ENCODE measurements around the gene LCNL1.

LCNL1 gene

DNA sequence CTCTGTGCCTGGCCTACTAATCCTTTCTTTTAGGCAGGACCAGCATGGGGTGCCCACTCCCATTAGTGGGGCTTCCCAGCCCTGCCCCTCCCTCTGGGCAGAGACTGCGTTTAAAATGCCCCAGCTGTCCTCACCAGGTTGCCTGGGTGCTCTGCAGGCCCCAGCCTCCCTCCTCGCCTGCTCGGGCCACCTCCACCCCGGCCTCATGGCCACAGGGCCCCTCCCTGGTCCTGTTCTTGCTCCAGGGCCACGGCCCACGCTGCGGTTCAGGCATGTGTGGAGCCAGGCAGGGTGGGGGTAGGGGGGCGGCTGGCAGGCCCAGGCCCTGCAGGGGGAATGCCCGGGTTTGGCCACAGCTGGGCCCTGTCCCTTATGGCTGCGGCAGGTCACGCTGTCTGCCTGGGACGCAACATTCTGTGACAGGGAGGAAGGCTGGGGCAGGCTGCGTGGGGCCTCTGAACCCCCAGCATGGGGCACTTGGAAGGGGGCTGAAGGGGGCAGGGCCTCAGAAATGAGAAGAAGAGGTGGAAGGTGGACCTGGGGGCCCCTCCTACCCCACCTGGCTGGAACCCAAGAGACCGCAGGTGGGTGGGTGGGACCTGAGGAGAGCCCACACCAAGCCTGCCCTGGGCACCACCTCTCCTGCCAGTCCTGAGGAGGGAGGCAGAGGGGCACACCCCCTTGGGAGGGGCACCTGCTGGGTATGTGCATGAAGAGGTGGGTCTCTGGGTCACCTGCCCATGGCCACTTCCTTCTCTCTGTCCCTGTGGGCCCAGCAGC lies 31.1 kb upstream of the LCNL1 start, which contains the start of gene LCN12:
Gene LCN12 (plus strand): TSS at position 733 of the 780 bp plus-strand sequence. CDS start 55 bp downstream, outside the sequence.
- FAIRE-seq (no peak), DNase-seq (ENCODE audit: insufficient read length, low spot score) (no peak)
- TF ChIP-seq POLR2A (IDR thresholded peaks at IDR 0.05; ENCODE audit: low read depth, low read length): no peak

DNA sequence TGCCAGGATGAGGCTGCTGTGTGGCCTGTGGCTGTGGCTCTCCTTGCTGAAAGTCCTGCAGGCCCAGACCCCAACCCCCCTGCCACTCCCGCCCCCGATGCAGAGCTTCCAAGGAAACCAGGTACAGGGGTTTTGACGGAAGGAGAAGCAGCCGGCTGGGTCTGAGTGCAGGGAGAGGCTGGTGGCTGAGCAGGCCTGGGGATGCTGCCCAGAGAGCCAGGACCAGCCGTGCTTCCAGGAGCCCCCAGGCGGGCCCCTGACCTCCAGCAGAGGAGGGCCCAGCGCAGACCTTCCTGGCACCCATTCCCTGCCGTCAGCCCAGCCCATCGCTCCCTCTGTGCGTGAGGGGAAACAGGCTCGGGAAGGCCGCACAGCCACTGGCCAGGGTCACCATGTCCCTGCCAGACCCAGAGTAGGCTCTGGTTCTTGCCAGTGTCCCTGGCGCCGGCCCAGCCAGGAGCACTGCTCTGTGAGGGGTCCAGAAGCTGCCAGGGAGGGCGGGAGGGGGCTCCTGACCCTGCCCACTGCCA lies 30.4 kb upstream of the LCNL1 start:
- TF ChIP-seq POLR2A (IDR thresholded peaks at IDR 0.05; ENCODE audit: low read depth, low read length): no peak
- FAIRE-seq: no peak

DNA sequence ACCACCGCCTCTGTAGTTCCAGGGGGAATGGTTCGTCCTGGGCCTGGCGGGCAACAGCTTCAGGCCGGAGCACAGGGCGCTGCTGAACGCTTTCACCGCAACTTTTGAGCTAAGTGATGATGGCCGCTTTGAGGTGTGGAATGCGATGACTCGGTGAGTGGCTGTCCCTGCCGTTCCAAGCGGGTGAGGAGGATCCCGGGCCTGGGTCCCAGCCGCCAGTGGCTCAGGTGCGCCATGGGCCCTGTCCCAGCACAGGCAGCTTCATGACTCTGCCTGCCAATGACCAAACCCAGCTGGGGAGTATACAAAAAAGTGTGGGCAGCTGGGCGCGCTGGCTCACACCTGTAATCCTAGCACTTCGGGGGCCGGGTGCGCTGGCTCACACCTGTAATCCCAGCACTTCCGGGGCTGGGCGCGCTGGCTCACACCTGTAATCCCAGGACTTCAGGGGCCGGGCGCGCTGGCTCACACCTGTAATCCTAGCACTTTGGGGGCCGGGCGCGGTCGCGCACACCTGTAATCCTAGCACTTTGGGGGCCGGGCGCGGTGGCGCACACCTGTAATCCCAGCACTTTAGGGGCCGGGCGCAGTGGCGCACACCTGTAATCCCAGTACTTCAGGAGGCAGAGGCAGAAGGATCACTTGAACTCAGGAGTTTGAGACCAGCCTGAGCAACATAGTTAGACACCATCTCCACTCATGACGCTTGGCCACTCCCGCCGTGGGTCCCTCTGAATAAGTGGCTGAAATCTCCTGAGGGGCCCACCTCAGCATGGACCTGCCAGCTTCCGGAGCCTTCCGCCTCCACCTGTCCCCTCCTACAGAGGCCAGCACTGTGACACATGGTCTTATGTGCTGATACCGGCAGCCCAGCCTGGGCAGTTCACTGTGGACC lies 29.7 kb upstream of the LCNL1 start:
- DNase-seq (ENCODE audit: insufficient read length, low spot score): no peak
- no peak for TF ChIP-seq POLR2A (IDR thresholded peaks at IDR 0.05; ENCODE audit: low read depth, low read length)
- no peak for FAIRE-seq

More for the DNA sequence above, 30.4 kb upstream of the LCNL1 start:
- DNase-seq (ENCODE audit: insufficient read length, low spot score): no peak

DNA sequence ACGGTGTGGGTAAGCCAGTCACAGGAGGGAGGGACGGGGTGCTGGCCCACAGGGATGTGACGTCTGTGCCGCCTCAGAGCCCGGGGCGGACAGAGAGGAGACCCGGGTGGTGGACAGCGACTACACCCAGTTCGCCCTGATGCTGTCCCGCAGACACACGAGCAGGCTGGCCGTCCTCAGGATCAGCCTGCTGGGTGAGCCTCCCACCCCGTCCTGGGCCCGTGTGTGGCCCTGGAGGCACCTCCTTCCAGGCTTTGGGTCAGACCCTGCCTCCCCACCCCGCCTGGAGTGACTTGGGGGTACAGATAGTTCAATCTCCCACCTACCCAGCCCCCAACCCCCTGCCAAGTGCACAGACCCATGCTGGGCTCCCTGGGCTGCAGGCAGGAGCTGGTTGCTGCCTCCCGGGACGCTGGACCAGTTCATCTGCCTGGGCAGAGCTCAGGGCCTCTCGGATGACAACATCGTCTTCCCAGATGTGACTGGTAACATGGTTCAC lies 29.0 kb upstream of the LCNL1 start:
- FAIRE-seq: no peak
- TF ChIP-seq POLR2A (IDR thresholded peaks at IDR 0.05; ENCODE audit: low read depth, low read length): no peak

DNA sequence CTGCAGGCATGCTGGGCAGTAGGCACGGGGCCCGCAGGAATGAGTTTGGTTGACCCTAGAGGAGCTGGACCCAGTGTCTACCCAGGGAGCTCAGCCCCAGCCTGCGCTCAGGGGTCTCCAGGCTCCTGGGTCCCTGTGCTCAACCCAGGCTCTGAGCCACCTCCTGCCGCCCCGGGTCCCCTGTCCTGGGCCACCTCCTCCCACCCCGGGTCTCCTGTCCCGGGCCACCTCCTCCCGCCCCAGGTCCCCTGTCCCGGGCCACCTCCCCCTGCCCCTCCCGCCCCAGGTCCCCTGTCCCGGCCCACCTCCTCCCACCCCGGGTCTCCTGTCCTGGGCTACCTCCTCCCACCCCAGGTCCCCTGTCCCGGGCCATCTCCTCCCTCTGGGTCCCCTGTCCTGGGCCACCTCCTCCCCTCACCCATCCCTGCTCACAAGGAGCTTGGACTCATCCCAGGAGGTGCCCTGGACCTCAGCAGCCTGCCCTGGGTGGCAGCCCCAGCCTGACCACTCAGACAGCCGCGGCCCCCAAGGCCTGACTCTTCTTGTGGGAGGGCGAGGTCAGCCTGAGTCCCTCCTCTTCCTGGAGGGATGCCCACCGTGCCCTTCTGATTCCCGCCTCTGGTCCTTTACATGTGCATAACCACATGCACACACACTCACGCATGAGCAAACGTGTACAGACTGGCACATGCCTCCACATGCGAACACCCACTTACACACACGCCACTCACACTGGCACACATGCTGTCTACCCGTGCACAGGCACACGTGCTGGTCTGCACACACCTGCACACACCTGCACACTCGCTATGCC lies 28.3 kb upstream of the LCNL1 start:
- DNase-seq (ENCODE audit: insufficient read length, low spot score) (no peak), FAIRE-seq (no peak)
- TF ChIP-seq POLR2A (IDR thresholded peaks at IDR 0.05; ENCODE audit: low read depth, low read length): no peak

More for the DNA sequence above, 29.0 kb upstream of the LCNL1 start:
- no peak for DNase-seq (ENCODE audit: insufficient read length, low spot score)

DNA sequence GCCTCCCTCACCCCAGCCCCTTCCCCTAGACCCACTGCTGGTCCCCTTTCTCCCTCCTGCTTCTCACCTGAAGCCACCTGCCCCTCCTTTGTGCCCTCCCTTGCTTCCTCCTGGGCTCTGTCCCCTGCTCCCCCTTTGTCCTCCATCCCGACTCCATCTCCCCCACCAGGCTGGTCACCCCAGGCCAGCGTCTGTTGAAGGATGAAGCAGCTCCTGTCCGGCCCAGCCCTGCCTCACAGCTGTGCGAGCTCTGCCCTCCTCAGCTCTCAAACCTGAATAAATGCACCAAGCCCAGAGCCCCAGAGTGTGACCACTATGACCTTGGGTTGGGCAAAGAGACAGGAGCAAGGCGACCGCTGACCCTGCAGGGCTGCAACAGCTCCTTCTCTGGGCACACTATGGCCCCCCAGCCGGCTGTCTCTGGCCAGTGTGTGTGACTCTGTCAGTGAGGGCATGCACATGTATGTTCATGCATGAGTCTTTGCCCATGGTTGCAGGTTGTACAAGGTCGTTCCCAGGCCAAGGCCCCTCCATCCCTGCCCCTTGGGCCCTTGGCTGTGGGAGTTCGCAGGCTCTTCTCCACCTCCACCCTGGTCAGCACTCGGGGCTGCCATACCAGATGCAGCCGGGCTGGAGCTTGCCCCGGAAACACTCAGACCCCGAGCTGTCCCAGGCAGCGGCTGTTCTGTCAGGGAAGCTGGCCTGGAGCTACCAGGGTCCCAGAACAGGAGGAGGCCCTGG lies 27.4 kb upstream of the LCNL1 start:
- DNase-seq (ENCODE audit: insufficient read length, low spot score) (no peak), FAIRE-seq (no peak)
- TF ChIP-seq POLR2A (IDR thresholded peaks at IDR 0.05; ENCODE audit: low read depth, low read length): no peak

DNA sequence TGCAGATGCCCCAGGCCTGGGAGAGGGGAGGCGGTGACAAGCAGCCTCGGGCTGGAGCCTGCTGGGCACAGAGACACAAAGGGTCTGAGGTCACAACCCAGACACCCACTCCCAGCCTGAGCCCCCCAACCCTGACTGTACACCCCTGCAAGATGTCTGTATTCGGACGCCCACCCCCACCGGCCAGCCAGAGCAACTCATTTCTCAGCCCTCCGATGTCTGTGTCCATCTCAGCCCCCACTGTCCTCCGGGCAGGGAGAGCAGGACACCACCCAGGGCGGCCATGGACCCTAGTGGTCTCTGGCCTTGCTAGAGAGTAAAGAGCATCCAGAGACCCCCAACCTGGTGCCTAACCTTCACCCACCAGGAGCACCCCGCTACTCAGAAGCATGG lies 26.9 kb upstream of the LCNL1 start:
- no peak for TF ChIP-seq POLR2A (IDR thresholded peaks at IDR 0.05; ENCODE audit: low read depth, low read length)
- DNase-seq (ENCODE audit: insufficient read length, low spot score): no peak
- FAIRE-seq: no peak

DNA sequence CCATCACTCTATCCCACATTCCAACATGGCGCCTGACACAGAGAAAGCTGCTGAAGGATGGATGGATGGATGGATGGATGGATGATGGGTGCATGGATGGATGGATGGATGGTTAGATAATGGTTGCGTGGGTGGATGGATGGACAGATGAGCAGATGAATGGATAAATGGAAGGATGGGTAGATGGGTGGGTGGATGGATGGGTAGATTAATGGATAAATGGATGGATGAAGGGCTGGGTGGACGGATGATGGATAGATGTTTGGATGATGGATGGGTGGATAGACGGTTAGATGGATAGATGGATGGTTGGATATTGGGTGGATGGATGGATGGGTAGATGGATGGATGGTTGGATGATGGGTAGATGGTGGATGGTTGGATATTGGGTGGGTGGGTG lies 26.2 kb upstream of the LCNL1 start:
- FAIRE-seq (no peak), DNase-seq (ENCODE audit: insufficient read length, low spot score) (no peak)
- TF ChIP-seq POLR2A (IDR thresholded peaks at IDR 0.05; ENCODE audit: low read depth, low read length): no peak

DNA sequence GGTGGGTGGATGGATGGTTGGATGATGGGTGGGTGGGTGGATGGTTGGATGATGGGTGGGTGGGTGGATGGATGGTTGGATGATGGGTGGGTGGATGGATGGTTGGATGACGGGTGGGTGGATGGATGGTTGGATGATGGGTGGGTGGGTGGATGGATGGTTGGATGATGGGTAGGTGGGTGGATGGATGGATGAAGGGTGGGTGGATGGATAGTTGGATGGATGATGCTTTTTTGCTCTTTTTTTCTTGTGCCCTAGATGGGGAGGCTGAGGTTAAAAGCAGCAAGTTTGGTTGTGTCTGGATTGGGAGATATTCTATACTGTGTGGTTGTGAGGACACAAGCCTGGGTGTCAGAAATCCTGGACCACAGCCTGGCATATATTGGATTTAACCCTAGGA lies 25.3 kb upstream of the LCNL1 start:
- FAIRE-seq: no peak
- DNase-seq (ENCODE audit: insufficient read length, low spot score): no peak
- no peak for TF ChIP-seq POLR2A (IDR thresholded peaks at IDR 0.05; ENCODE audit: low read depth, low read length)

DNA sequence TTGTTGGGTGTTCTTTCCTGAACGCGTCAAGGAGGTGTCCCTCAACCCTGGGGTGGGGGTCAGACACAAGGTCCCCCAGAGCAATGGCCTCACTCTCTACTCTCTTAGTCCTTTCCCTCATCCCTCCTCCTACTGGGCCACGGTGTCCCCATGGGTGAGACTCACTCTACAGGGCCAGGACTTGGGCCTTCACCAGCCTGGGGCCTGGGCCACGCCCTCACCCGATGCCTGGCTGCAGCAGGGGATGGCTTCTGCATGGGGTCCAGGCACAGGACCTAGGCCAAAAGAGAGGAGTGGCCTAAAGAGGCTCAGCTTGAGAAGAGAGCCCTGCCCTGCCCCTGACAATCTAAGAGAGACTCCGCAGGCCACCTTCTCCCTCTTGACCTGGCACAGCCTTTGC lies 24.9 kb upstream of the LCNL1 start:
- FAIRE-seq (no peak), DNase-seq (ENCODE audit: insufficient read length, low spot score) (no peak)
- no peak for TF ChIP-seq POLR2A (IDR thresholded peaks at IDR 0.05; ENCODE audit: low read depth, low read length)

DNA sequence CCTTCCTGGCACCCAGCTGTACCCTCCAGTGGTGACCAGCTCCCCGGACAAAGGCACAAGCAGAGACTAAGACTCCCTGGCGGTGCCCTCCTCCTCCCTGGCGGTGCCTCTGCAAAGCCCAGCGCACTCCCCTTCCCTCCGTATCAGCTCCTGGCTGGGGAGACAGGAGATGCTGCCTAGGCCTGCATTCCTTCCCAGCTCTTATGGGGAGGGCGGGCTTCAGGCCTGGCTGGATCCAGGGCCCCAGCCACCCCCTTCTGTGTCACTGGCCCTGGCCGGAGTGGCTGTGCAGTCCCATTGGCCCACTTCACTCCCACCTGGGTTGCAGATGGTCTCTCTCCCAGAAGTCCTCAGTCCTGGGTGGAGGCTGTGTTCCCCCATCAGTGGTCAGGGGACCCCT lies 24.3 kb upstream of the LCNL1 start:
- DNase-seq (ENCODE audit: insufficient read length, low spot score) (no peak), FAIRE-seq (no peak)
- TF ChIP-seq POLR2A (IDR thresholded peaks at IDR 0.05; ENCODE audit: low read depth, low read length): no peak

DNA sequence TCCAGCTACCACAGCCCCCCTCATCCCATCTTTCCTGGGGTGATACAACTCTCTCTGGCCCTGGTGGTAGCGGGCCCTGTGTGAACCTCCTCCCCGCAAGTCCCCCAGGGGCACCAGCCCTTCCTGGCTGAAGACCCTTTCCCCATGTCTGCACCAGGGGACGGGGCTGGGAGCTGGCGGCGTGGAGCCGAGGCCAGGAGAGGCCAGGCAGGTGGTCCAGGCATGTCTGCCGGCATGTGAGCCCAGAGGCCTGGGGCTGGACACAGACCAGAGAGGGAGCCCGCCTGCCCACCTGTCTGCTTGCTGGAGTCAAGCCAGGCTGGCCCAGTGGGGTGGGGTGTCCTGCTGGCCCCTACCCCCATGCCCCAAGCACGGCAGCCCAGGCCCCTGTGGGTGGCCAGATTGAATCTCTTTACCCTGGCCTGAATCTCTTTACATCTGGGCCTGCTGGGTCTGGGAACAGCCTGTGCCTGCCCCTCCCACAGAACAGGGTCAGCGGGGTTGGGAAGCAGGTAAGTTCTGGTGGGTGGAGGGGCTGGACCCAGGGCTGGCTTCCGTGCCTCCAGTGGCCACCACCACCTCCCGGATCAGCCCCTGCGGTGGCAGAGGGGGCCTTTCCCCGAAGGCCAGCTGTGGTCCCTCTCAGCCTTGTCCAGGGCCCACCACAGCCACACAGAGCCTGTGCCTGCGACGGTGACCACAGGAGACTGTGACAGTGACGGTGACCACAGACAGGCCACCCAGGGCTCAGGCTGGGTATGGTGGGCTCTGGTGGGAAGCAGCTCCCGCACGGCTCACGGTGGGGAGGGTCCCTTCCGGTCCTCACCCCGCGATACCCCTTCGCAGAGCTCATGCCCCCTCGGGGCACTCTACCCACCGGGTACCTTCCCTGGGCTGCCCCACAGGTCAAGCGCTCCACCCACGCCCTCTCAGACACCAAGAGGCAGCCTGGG lies 23.6 kb upstream of the LCNL1 start:
- FAIRE-seq (no peak), DNase-seq (ENCODE audit: insufficient read length, low spot score) (no peak)
- no peak for TF ChIP-seq POLR2A (IDR thresholded peaks at IDR 0.05; ENCODE audit: low read depth, low read length)
